NCI-H2107 treated with DMSO at 0.1 percent for 48 hours (cell line): ENCODE measurements around the gene CYP21A2.

Source experiments
- DNase-seq: peaks from one replicate; lab custom pipeline; 2025; ENCODE audit not compliant: unreplicated experiment; lab: John Stamatoyannopoulos, UW

CYP21A2 gene

DNA sequence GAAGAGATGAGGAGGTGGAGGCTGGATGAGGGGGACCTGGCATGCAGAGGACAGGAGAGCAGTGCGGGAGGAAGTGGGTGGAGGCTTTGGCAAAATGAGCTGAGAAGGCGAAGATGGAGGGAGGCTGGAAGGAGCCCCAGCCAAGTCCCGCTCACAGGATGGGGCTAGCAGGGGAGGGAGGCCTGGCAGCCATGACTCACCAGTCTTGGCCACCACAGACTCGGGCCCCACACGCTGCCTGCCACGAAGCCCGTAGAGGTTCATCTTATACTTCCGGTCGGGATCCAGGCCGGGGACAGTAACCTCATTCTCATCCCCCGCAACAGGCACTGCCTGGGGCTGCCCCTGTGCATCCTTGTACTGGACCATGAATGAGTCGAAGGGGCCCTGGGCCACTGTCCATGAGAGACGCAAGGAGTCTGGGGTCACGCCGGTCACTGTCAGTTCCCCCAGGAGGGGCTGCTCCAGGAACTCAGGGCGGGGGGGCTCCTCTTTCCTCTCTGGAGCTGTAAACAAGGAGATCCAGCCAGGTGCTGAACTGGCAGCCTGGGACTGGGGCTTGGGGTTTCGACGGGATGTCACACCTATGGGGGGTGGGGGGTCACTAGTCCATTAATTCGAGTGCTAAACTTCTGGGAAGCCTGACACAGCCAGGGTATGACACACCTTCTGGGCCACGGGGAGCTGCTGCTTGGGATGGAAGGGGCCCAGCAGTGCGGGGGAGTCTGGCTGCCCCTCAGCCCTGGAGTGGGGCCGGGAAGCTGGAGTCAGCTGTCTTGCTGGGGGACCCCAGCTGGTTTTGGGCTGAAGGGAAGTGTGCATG lies 43.2 kb downstream of the CYP21A2 start:
- no peak for DNase-seq

DNA sequence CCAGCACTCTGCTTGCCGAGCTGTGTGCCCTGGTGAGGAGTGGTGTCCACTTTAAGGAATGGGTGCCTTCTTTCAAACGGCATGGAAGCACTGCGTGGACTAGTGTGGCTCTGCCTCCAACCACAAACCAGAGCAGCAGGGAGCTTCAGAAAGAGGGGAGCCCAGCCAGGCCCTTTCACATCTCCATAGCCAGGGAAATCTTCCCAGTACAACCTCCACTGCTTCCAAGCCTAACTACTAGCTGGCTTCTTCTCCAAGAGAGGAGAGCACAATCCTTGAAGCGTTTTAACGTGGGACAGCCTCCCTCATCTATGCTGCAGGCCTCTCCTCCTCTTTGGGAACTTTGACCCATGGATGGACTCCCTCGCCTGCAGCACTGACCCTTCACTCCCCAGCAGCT lies 44.3 kb downstream of the CYP21A2 start:
- DNase-seq, result no peak

DNA sequence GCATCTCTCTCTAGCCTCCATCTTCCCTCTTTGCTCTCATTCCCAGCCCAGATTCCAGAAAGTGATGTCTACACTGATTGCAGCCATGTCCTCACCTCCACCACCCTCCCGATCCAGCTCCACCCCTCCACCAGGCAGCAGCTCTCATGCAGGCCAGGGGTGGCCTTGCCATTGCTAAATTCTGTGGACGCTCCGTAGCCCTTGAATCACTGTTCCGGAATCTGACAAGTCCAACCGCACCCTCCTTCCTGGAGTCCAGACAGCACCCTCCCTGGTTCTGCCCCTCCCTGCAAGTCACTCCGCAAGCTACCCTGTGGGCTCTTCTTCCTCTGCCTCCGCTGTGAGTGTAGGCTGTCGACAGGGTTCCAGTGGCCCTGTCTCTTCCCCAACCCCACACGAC lies 44.7 kb downstream of the CYP21A2 start:
- DNase-seq, result no peak

DNA sequence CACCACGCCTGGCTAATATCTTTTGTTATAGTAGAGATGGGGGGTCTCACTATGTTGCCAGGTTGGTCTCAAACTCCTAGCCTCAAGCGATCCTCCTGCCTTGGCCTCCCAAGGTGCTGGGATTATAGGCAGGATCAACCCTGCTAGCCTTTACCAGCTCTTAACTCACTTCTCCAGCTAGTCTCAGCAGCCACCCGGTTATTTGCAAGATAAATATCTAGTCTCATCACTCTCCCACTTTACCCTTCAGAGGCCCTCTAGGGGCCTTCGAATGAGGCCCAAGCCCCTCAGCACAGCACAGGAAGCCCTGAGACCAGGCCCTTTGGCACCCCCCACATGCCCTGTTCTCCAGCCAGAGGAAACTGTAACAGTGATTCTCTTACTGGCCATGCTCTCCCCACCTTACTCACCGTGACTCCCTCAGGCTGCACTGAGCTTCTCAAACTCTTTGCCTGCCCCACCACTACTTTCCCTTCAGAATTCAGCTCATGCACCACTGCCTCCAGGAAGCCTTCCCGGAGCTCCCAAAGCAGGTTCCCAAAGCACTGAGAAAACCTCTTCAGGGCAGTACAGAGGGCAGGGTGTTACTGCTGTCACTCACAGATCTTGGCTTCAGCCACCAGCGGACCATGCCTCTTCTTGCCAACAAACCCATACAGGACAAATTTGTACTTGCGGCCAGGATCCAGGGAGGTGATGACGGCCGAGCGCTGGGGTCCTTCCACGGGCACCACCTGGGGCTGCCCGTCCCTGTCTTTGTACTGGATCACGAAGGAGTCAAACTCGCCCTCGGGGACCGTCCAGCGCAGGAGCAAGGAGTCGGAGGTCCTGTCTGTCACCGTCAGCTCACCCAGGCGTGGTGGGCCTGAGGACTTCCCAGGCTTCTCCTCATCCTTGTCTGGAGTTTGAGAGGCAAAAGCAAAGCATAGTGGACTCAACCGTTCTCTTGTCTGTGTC lies 45.9 kb downstream of the CYP21A2 start:
- DNase-seq, result no peak

DNA sequence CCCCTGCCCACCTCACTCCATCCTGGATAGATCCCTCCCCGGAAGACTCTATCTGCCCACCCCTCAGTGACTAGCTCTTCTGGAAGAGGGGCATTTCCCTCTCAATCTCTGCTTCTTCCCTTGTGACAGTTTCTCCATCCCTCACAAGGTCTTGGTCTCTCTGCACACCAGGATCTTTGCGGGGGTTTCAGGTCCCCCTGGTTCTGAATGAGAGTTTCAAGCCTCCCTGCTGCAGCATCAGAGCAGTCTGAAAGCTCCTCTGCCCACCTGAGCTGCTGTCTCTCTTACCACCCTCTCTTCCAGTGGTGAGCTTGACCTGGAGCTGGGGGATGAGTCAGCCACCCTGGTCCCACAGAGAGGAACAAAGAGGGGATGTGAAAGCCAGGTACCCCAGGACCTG lies 46.6 kb downstream of the CYP21A2 start:
- DNase-seq, result no peak

DNA sequence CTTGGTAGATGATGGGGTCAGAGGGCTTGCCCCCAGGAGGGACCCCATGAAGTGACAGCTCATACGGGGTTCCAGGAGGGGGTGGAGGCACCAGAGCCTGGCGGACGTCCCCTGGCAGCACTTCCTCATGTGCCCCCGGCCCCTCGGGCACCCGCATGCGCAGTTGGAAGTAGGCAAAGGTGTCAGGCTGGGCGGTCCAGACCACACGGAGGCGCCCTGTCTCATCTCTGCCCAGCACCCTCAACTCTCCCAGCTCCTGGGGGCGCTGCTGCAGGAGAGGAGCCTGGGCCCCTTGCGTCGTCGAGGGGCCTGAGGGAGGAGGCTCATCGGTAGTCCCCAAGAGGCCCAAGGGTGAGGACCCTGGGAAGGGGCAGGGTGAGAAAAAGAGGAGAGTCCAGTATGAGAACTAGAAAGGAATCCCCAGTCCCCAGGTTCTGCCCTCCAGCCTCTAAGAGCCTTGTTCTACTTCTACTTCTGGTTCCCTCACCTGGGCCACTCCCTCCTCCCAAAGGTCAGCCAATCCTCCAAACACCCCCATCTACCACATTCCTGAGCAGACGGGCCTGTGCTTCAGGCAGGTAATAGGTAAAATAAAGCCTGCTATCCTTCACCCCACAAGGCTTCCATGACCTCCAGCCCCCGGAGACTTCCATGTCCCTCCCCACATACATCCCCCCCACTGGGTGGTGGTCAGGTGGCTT lies 47.7 kb downstream of the CYP21A2 start:
- DNase-seq, result no peak

DNA sequence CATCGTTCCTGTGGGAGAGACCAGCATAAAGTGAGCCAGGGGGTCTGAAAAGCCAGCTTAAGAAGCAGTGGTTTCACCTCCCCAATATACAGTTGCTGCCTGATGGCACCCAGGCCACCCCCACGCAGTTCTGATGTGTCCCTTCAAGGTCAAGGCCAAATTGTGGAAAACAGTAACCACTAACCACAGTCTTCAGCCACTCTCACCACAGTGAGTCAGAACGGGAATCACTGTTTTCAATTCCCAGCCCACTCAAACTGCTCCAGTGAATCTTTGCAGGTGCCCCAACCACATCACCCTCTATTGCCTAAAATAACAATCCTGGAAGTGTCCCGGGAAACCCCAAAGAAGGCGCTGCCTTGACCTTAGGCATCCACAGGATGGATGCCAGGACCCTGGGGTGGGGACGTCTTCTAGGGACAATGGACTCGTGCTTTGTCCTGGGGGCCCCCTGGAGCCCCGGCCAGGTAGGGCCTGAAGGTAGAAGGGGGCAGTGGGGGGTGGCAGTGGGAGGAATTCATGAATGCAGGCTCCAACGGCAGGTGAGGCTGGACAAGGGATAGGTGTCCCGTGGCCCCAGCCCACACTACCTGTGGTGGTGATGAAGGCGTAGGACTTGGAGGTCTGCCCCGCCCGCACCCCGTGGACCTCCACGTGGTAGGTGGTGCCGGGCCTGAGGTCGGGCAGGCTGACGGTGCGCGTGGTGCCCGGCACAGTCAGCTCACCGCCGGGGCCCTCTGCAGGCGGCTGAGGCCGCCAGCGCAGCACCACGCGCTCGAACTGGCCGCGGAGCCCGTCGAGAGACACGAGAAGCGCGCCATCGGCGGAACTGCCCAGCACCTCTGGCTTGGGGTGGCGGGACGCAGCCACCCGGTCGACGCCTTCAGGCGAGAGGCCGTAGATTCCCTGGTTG lies 48.7 kb downstream of the CYP21A2 start:
- DNase-seq, result no peak

DNA sequence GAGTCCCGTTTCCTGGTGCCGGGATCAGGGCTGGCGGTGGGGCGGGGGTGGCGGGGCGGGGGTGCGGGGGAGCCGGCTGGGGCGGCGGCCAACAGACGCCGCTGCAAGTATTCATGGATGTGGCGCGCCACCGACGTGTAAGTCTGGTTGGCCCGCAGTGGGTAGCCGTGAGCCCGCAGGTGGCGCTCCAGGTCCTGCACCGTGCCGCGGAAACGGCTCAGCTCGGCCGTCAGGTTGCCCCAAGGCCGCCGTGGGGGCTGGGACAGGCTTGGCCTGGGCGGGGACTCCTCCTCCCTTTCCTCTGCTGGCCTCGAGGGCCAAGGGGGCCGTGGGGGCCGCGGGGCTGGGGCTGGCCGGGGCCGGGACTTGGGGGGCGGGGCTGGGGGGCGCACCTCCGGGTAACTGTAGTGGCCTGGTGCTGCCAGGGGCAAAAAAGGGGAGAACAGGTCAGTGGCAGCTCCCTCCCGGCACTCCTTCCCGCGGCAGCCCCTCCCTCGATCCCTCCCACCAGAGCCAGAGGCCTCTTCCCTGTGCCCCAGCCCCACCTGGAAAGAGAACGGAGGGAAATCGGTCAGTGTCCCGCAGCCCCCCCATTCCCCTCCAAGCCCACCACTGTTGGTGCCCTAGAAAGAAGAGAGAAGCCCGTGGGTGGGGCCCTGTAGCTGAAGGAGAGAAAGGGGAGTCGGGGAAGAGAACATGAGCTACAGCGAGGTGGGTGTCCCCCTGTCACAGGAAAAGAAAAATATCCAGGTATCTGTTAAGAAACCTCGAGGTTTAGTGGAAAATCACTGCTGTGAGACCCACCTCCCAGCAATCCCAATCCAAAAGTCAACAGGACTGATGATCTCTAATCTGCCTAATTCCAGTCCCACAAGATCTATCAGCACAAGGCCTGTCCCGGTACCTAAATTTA lies 49.6 kb downstream of the CYP21A2 start:
- no peak for DNase-seq

DNA sequence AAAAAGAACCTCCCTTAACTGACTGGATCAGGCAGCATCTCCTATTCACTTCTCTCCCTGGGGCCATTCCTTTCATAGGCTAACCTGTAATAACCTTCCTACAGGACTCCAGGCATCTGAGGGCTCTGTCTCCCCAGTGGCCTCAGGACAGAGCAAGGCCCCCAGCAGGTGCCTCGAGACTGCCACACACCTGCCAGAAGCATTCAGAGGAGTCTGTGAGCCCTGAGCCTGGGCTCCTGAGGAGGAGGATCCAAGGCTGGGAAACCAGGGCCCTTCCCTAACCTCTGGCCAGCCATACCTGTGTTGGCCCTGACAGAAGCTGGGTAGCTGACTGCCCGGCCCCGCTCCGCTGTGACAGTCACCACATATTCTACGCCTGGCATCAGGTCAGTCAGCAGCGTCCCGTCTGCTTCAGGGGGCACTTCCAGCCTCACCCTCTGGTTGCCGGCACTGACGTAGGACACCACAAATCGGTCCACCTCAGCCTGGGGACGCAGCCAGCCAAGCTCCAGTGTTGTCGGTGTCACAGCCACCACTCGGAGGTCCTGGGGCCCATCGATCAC lies 50.4 kb downstream of the CYP21A2 start:
- DNase-seq, result no peak

DNA sequence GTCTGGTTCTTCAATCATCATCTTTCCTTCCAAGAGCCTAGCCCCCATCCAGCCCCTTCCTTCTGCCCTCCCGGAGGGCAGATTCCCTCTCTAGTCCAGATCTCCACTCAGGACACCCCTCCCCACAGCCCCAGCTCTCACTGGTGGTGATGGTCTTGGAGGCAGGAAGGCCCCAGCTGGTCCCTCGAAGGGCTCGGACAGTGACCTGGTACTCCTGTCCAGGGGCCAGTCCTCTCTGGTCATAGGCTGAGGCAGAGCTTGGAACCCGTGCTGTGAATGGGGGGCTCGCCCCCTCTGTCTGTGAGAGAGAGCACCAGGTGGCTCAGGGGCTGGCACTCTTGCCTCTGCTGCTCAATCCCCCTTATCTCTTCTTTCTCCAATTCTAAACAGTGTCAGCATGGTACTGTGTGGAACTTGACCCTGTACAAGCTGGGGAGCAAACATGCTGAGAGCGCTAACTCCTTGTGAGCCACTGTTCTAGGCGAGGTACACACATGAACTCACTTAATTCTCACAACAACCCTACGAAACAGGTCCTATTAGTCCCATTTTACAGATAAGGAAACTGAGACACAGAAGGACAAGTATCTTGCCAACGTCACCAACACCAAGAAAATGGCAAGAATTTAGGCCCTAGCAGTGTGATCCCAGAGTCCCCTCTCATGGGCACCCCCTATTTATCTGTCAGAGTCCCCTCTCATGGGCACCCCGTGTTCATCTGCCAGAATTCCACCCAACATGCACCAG lies 51.0 kb downstream of the CYP21A2 start:
- no peak for DNase-seq
